Central memory CD4-positive, alpha-beta T cell (primary cell): ENCODE measurements around the gene RTEL1.

Experiments
- DNase-seq: peaks from one replicate; pipeline ENCODE4 v3.0.0; 2022

Gene RTEL1

DNA sequence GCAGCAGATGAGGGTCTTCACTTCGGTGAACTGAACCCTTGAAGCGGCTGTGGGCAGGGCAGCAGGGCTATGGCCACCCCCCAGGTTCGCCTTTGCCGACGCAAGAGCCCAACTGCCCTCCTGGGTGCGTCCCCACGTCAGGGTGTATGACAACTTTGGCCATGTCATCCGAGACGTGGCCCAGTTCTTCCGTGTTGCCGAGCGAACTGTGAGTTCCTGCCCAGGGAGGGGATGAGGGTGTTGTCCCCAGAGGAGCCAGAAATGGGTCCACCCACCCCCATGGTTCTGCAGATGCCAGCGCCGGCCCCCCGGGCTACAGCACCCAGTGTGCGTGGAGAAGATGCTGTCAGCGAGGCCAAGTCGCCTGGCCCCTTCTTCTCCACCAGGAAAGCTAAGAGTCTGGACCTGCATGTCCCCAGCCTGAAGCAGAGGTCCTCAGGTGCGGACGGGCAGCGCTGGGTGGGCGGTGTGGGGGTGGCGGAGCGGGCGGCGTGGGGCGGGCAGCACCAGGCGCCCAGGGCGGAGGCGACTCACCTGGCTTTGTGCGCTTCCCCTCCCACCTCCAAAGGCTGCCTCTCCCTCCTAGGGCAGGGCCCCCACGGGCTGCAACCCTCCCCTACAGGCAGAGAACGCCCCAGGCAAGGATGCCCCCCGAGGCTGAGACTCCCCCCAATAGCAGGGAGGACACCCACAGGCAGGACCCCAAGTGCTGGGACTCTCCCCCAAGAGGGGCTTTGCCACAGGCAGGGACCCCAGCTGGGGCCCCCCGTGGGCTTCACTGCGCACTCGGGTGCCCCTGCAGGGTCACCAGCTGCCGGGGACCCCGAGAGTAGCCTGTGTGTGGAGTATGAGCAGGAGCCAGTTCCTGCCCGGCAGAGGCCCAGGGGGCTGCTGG is 32.1 kb downstream of the RTEL1 start:
- no peak for DNase-seq

DNA sequence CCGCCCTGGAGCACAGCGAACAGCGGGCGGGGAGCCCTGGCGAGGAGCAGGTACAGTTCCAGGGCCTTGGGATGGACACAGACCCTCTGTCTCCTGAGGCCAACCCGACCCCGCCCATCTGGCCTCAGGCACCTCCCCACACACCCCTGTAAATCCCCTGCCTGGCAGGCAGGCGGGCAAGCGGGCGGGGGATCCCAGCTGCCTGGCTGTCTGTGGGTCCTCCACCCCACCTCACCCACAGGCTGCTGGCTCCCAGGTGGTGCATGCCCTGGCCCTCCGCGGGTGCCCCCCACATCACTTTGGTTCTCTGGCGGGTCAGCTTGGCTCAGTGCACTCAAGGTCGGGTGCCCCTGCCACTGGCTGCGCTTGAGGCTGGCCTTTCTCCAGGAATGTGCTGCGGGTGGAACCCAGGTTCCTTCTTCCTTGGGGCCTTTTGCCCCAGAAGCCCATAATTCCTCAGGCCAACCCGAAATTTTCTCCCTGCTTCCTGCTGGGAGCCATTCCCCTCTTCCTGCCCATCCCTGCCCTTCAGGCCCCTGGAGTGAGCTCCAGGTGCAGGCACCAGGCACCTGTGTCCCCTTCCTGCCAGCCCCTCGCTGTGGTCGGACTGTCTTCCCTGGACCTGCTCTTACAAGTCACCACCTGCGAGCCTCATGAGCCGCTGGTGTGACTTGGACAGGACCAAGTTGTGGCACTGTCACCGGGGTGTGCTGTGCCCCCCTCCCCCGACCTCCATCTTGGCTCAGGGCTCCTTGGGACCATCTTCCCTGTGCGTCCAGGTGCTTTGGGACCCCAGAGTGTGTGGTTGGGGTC is 33.0 kb downstream of the RTEL1 start:
- DNase-seq: no peak

DNA sequence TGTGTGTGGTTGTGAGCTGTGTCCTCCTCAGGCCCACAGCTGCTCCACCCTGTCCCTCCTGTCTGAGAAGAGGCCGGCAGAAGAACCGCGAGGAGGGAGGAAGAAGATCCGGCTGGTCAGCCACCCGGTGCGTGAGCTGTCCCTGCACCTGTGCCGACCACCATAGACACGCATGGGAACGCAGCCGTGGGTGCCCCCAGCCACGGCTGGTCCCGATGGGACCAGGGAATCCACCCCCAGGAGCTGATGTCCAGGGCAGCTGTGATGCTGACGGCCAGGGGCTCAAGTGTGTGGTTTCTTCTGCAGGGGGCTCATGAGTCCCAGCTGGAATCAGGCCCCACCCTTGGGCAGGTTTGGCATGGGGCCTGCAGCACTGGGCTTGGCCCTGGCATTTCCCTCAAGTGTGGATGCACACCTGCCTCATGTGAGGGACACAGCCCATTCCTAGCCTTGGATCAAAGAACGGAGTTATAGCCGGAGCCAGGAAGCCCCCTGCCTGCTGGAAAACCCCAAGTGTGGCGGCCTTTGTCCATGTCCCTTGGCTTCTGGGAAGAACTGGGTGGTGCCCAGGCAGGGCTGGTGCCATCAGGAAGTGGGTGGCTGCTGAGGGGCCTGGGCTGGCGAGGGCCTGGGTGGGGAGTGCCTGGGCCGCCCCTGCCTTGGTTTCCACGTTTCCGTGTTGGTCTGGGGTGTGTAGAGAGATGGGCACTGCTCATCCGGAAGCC is 33.8 kb downstream of the RTEL1 start:
- no peak for DNase-seq

DNA sequence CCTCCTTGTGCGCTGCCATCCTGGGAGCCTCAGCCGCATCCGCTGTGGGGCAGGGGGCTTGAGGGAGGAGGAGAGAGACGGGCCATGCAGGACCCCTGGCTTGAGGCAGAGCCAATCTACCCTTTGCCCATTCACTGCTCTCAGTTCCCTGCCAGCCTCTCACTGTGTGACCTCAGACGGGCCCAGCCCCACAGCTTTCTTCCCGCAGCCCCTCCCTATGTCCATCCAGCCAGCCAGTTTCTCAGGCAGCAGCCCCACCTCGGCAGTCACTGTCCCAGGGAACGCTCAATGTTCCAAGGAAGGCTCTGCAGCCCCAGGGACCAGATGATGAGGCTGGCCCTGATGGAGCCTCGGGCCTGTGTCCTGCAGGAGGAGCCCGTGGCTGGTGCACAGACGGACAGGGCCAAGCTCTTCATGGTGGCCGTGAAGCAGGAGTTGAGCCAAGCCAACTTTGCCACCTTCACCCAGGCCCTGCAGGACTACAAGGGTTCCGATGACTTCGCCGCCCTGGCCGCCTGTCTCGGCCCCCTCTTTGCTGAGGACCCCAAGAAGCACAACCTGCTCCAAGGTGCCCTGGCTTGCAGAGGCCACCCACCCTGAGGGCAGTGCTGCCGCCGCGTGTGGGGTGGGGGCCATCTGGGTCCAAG is 34.4 kb downstream of the RTEL1 start:
- DNase-seq: no peak

GRCh38 chr20:63693083-63693732 is 35.1 kb downstream of the RTEL1 start:
- DNase-seq: no peak

- no peak for DNase-seq
Measured at GRCh38 chr20:63693733-63694583, 35.8 kb downstream of the RTEL1 start.

DNA sequence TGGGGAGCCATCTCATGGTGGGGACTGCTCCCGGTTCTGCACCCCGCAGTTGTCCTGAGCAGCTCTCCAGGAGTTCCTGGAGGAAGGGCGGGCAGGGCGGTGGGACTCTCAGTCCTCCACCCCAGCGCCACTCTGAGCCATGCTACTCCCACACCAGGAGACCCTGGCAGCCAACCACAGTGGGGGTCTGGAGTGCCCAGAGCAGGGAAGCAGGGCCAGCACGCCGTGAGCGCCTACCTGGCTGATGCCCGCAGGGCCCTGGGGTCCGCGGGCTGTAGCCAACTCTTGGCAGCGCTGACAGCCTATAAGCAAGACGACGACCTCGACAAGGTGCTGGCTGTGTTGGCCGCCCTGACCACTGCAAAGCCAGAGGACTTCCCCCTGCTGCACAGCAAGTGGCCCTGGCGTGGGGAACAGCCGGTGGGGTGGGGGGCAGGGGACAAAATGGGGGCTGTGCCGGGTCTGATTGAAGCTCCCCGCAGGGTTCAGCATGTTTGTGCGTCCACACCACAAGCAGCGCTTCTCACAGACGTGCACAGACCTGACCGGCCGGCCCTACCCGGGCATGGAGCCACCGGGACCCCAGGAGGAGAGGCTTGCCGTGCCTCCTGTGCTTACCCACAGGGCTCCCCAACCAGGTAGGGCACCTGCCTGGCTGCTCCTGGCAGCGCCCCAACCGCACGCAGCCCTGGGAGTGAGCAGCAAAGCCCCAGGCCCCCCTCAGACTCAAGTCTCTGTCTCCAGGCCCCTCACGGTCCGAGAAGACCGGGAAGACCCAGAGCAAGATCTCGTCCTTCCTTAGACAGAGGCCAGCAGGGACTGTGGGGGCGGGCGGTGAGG is 36.7 kb downstream of the RTEL1 start:
- DNase-seq: no peak

DNA sequence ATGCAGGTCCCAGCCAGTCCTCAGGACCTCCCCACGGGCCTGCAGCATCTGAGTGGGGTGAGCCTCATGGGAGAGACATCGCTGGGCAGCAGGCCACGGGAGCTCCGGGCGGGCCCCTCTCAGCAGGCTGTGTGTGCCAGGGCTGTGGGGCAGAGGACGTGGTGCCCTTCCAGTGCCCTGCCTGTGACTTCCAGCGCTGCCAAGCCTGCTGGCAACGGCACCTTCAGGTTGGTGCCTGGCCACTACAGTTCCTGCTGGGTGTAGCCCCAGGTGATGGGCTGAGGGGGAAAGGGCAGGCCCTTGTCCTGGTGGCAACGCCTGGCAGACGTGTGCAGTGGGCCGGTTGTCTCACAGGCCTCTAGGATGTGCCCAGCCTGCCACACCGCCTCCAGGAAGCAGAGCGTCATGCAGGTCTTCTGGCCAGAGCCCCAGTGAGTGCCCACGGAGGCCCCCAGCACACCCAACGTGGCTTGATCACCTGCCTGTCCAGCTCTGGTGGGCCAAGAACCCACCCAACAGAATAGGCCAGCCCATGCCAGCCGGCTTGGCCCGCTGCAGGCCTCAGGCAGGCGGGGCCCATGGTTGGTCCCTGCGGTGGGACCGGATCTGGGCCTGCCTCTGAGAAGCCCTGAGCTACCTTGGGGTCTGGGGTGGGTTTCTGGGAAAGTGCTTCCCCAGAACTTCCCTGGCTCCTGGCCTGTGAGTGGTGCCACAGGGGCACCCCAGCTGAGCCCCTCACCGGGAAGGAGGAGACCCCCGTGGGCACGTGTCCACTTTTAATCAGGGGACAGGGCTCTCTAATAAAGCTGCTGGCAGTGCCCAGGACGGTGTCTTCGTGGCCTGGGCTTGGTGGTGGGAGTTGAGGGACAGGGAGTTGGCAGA is 37.6 kb downstream of the RTEL1 start:
- DNase-seq: no peak

- no peak for DNase-seq
Measured at GRCh38 chr20:63696306-63696627, 38.2 kb downstream of the RTEL1 start.

DNA sequence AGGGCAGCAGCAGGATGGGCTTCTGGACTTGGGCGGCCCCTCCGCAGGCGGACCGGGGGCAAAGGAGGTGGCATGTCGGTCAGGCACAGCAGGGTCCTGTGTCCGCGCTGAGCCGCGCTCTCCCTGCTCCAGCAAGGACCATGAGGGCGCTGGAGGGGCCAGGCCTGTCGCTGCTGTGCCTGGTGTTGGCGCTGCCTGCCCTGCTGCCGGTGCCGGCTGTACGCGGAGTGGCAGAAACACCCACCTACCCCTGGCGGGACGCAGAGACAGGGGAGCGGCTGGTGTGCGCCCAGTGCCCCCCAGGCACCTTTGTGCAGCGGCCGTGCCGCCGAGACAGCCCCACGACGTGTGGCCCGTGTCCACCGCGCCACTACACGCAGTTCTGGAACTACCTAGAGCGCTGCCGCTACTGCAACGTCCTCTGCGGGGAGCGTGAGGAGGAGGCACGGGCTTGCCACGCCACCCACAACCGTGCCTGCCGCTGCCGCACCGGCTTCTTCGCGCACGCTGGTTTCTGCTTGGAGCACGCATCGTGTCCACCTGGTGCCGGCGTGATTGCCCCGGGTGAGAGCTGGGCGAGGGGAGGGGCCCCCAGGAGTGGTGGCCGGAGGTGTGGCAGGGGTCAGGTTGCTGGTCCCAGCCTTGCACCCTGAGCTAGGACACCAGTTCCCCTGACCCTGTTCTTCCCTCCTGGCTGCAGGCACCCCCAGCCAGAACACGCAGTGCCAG is 38.7 kb downstream of the RTEL1 start, which contains the start of gene TNFRSF6B:
Gene TNFRSF6B (plus strand): TSS at position 25 of the 729 bp plus-strand sequence. CDS start 116 bp downstream, at position 141.
- DNase-seq: no peak

DNA sequence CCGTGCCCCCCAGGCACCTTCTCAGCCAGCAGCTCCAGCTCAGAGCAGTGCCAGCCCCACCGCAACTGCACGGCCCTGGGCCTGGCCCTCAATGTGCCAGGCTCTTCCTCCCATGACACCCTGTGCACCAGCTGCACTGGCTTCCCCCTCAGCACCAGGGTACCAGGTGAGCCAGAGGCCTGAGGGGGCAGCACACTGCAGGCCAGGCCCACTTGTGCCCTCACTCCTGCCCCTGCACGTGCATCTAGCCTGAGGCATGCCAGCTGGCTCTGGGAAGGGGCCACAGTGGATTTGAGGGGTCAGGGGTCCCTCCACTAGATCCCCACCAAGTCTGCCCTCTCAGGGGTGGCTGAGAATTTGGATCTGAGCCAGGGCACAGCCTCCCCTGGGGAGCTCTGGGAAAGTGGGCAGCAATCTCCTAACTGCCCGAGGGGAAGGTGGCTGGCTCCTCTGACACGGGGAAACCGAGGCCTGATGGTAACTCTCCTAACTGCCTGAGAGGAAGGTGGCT is 39.3 kb downstream of the RTEL1 start:
- no peak for DNase-seq

DNA sequence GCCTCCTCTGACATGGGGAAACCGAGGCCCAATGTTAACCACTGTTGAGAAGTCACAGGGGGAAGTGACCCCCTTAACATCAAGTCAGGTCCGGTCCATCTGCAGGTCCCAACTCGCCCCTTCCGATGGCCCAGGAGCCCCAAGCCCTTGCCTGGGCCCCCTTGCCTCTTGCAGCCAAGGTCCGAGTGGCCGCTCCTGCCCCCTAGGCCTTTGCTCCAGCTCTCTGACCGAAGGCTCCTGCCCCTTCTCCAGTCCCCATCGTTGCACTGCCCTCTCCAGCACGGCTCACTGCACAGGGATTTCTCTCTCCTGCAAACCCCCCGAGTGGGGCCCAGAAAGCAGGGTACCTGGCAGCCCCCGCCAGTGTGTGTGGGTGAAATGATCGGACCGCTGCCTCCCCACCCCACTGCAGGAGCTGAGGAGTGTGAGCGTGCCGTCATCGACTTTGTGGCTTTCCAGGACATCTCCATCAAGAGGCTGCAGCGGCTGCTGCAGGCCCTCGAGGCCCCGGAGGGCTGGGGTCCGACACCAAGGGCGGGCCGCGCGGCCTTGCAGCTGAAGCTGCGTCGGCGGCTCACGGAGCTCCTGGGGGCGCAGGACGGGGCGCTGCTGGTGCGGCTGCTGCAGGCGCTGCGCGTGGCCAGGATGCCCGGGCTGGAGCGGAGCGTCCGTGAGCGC is 39.9 kb downstream of the RTEL1 start:
- DNase-seq: no peak

GRCh38 chr20:63698739-63699465 is 40.8 kb downstream of the RTEL1 start:
- DNase-seq: no peak

DNA sequence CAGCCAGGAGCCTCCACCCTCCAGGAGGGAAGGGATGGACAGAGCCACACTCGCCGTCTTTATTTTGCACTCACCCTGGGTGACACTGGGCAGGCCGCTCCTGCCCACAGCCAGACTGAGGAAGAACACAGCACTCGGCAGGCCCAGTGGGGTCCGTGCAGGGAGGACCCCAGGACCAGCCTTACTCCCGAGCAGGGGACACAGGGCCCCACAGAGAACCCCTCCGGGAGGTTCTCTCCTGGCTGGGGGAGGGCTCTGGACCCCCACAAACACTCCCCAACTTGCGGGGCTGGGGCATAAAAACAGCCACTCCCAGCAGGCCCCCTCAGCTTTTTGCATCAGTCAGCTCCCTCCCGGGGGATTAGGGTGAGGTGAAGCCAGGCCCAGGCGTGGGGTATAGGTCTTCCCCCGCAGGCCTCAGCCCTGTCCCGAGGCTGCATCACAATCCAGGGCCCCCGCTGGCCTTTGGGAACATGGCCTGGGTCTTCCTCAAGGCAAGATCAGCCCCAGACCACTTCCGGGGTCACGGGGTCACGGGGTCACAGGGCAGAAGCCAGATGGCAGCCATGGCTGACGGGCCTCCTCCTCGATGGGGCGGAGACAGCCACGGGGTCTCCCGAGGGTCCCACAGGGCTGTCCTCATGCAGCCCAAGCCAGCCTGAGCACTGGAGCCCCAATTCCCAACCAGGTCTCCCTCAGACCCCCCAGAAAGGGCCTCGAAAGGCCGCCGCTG is 41.5 kb downstream of the RTEL1 start:
- no peak for DNase-seq

GRCh38 chr20:63700199-63701050 is 42.3 kb downstream of the RTEL1 start:
- no peak for DNase-seq
